GM18868 (cell line): ENCODE data around the gene ARID3B.
"Not testable (repeated sequence)": the region's sequence is repeated elsewhere in the genome, so short reads cannot be mapped to it uniquely, and the experiment has no call there.

Experiments used
- ATAC-seq: cut with Tn5 transposase; IDR thresholded peaks from one replicate; pipeline ENCODE4 v1.9.1; 2021; ENCODE audit warnings: mild to moderate bottlenecking, moderate library complexity; ENCODE audit not compliant: unreplicated experiment

ARID3B gene

GRCh38 chr15:74618841-74619596 is 78.0 kb downstream of the ARID3B start:
- ATAC-seq, result no peak

- no peak for ATAC-seq
These were observed 79.1 kb downstream of the ARID3B start for GRCh38 chr15:74619916-74620635.

- ATAC-seq, result no peak
These were observed 79.9 kb downstream of the ARID3B start for GRCh38 chr15:74620636-74621545.

GRCh38 chr15:74621546-74621920 is 80.5 kb downstream of the ARID3B start:
- no peak for ATAC-seq

- no peak for ATAC-seq
These were observed 80.9 kb downstream of the ARID3B start for GRCh38 chr15:74621936-74622335.

- ATAC-seq, result no peak
These were observed 81.7 kb downstream of the ARID3B start for GRCh38 chr15:74622758-74623157.

- ATAC-seq, result no peak
These were observed 83.1 kb downstream of the ARID3B start for GRCh38 chr15:74624020-74624602.

- ATAC-seq, result no peak
These were observed 84.7 kb downstream of the ARID3B start for GRCh38 chr15:74625693-74626092.

- no peak for ATAC-seq
These were observed 85.3 kb downstream of the ARID3B start for GRCh38 chr15:74626336-74626735.

GRCh38 chr15:74626752-74627692 is 86.0 kb downstream of the ARID3B start:
- peak; percentile 52 for ATAC-seq

- no peak for ATAC-seq
These were observed 86.7 kb downstream of the ARID3B start for GRCh38 chr15:74627766-74628165.

- ATAC-seq, result no peak
These were observed 87.2 kb downstream of the ARID3B start for GRCh38 chr15:74628199-74628598.

- ATAC-seq, result no peak
These were observed 87.9 kb downstream of the ARID3B start for GRCh38 chr15:74628949-74629348.

GRCh38 chr15:74629696-74630095 is 88.7 kb downstream of the ARID3B start:
- ATAC-seq, result not testable (repeated sequence)

GRCh38 chr15:74630284-74631086 is 89.5 kb downstream of the ARID3B start:
- no peak for ATAC-seq

GRCh38 chr15:74631087-74631385 is 90.0 kb downstream of the ARID3B start:
- ATAC-seq, result no peak

- ATAC-seq, result no peak
These were observed 90.4 kb downstream of the ARID3B start for GRCh38 chr15:74631408-74631807.

- no peak for ATAC-seq
These were observed 91.0 kb downstream of the ARID3B start for GRCh38 chr15:74631935-74632560.

GRCh38 chr15:74632601-74633000 is 91.6 kb downstream of the ARID3B start:
- no peak for ATAC-seq
